ENCODE results near the gene NR5A1.

- TF ChIP-seq EP300 (IDR thresholded peaks at IDR 0.05), result no peak
- no peak for TF ChIP-seq POLR2AphosphoS5 (IDR thresholded peaks at IDR 0.05)
Observed at GRCh38 chr9:124442826-124443225, 64.4 kb downstream of the NR5A1 start.

All from suprapubic skin (tissue), 4 donors.